DOHH2 (cell line): ENCODE results near the gene CLCN3.

Experiments used
- H3F3A ChIP-seq: fragments of 200-600 bp; sonication (generic), shearing (Covaris generic); 2 replicates; pipeline ENCODE4 v1.6.0; 2016; ENCODE audit warnings: antibody characterized with exemption, mild to moderate bottlenecking; ENCODE audit not compliant: control insufficient read depth, insufficient read depth
- H3K27ac ChIP-seq: fragments of 200-600 bp; sonication (generic); 2 replicates; pipeline ENCODE4 v1.5.1; 2014; ENCODE audit warnings: low read depth, mild to moderate bottlenecking, low read length, moderate library complexity
- H3K27me3 ChIP-seq: fragments of 200-600 bp; sonication (generic); 2 replicates; pipeline ENCODE4 v1.6.1; 2014; ENCODE audit warnings: mild to moderate bottlenecking, low read length, mixed read lengths; ENCODE audit not compliant: control insufficient read depth
- H3K36me3 ChIP-seq: fragments of 200-600 bp; sonication (generic); 2 replicates; pipeline ENCODE4 v1.6.1; 2014; ENCODE audit warnings: mild to moderate bottlenecking, low read length, moderate library complexity, mixed read lengths; ENCODE audit not compliant: control insufficient read depth
- H3K4me1 ChIP-seq: fragments of 200-600 bp; sonication (generic); 2 replicates; pipeline ENCODE4 v1.6.1; 2014; ENCODE audit warnings: mild to moderate bottlenecking, low read length, mixed read lengths; ENCODE audit not compliant: control insufficient read depth
- H3K4me2 ChIP-seq: fragments of 200-600 bp; sonication (generic); 2 replicates; pipeline ENCODE4 v1.6.0; 2014; ENCODE audit warnings: mild to moderate bottlenecking, low read length, moderate library complexity
- H3K4me3 ChIP-seq: fragments of 200-600 bp; sonication (generic); 2 replicates; pipeline ENCODE4 v1.5.1; 2014; ENCODE audit warnings: mild to moderate bottlenecking, low read length, mixed read lengths
- H3K79me2 ChIP-seq: fragments of 200-600 bp; sonication (generic); 2 replicates; pipeline ENCODE4 v1.6.1; 2014; ENCODE audit warnings: mild to moderate bottlenecking, low read length, mixed read lengths; ENCODE audit not compliant: control insufficient read depth
- H3K9me2 ChIP-seq: fragments of 200-600 bp; sonication (generic); replicated peaks from 2 replicates; pipeline ENCODE4 v1.6.1; 2014; ENCODE audit warnings: mild to moderate bottlenecking, low read length, mixed read lengths; ENCODE audit not compliant: control insufficient read depth
- H3K9me3 ChIP-seq: fragments of 200-600 bp; sonication (generic); 2 replicates; pipeline ENCODE4 v1.6.1; 2014; ENCODE audit warnings: antibody characterized with exemption, low read length, mixed read lengths; ENCODE audit not compliant: control insufficient read depth, insufficient read depth
- H4K20me1 ChIP-seq: fragments of 200-600 bp; sonication (generic); 2 replicates; pipeline ENCODE4 v1.6.0; 2014; ENCODE audit warnings: low read depth, mild to moderate bottlenecking, antibody characterized with exemption, low read length, moderate library complexity; ENCODE audit not compliant: control insufficient read depth, insufficient read depth
- EZH2phosphoT487 ChIP-seq: fragments of 200-600 bp; sonication (generic); IDR thresholded peaks from 2 replicates; pipeline ENCODE4 v1.6.1; 2017; ENCODE audit warnings: borderline replicate concordance, mild to moderate bottlenecking, antibody characterized with exemption, low read length, moderate library complexity, mixed read lengths
- TF ChIP-seq, protein P1 (sequence below): fragments of 200-600 bp; sonication (generic); IDR thresholded peaks from one replicate; pipeline ENCODE4 v1.5.1; 2014; ENCODE audit warnings: antibody characterized with exemption, mild to moderate bottlenecking, low read depth, low read length; ENCODE audit not compliant: poor library complexity, severe bottlenecking

CLCN3 gene

DNA sequence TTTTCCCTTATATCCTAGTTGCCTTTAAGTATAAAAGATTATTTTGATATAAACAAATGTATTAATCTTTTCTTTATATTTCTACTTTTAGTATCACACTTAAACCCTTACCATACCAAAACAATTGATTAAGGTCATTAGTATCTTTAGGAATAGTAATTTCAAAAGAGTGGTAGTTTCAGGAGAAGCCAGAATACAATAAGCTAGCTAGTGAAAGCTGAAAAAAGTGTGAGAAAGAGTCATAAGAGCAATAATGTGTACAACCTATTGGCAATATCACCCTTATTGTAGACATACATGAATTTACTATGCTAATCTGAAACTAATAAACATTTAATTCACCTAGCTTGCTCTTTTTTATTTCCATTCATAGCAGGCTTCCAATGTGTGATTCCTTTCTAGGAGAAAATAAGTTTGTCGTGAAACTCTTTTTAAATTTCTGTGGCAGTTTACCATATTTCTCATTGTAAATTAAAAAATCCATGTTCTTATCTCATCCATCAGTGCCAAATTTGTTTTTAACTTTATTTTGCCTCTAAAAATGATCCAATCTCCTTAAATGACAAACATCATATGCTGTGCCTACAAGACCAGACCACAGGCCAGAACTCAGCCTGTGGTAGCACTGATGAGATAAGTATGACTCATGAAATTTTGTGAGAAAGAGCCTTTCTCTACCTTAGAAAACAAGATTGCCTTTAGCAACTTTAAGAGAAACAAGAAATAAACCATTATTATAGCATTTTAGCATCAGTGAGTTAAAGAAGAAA, 16.1 kb upstream of the CLCN3 start:
- no peak overlapping the region for H3K4me2 ChIP-seq

GRCh38 chr4:169604903-169605331, 15.5 kb upstream of the CLCN3 start:
- peaks cover 20% of the 10 kb centered on the region for H3K4me1 ChIP-seq
- no peaks in the 10 kb centered on the region for H3K9me3 ChIP-seq
- H3F3A ChIP-seq, result no peaks in the 10 kb centered on the region
- no peaks in the 10 kb centered on the region for H4K20me1 ChIP-seq
- no peak overlapping the region for H3K27ac ChIP-seq
- peaks cover 11% of the 10 kb centered on the region; the same call in 1 of the 2 replicates for H3K36me3 ChIP-seq
- no peaks in the 10 kb centered on the region for H3K27me3 ChIP-seq
- H3K79me2 ChIP-seq, result peaks cover 28% of the 10 kb centered on the region
- H3K4me2 ChIP-seq, result no peak overlapping the region
- no peak overlapping the region for H3K4me3 ChIP-seq
- TF ChIP-seq EZH2phosphoT487, result no peak
- TF ChIP-seq, protein P1, sequence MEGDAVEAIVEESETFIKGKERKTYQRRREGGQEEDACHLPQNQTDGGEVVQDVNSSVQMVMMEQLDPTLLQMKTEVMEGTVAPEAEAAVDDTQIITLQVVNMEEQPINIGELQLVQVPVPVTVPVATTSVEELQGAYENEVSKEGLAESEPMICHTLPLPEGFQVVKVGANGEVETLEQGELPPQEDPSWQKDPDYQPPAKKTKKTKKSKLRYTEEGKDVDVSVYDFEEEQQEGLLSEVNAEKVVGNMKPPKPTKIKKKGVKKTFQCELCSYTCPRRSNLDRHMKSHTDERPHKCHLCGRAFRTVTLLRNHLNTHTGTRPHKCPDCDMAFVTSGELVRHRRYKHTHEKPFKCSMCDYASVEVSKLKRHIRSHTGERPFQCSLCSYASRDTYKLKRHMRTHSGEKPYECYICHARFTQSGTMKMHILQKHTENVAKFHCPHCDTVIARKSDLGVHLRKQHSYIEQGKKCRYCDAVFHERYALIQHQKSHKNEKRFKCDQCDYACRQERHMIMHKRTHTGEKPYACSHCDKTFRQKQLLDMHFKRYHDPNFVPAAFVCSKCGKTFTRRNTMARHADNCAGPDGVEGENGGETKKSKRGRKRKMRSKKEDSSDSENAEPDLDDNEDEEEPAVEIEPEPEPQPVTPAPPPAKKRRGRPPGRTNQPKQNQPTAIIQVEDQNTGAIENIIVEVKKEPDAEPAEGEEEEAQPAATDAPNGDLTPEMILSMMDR, result no peak
- H3K9me2 ChIP-seq, result no peaks in the 10 kb centered on the region

More for the DNA sequence above, 16.1 kb upstream of the CLCN3 start:
- peaks cover 19% of the 10 kb centered on the region for H3K4me1 ChIP-seq
- no peak overlapping the region for H3K4me3 ChIP-seq
- no peak for TF ChIP-seq EZH2phosphoT487
- TF ChIP-seq, protein P1, result no peak
- peaks cover 11% of the 10 kb centered on the region; the same call in 1 of the 2 replicates for H3K36me3 ChIP-seq
- no peaks in the 10 kb centered on the region for H3K9me2 ChIP-seq
- no peaks in the 10 kb centered on the region for H3K27me3 ChIP-seq
- H3K27ac ChIP-seq, result no peak overlapping the region
- H3K79me2 ChIP-seq, result peaks cover 27% of the 10 kb centered on the region
- no peaks in the 10 kb centered on the region for H3K9me3 ChIP-seq
- no peaks in the 10 kb centered on the region for H4K20me1 ChIP-seq
- H3F3A ChIP-seq, result no peaks in the 10 kb centered on the region

- no peaks in the 10 kb centered on the region for H3K9me2 ChIP-seq
- TF ChIP-seq, protein P1, result no peak
- TF ChIP-seq EZH2phosphoT487, result no peak
- H3K9me3 ChIP-seq, result no peaks in the 10 kb centered on the region
- H3K36me3 ChIP-seq, result peaks cover 6% of the 10 kb centered on the region; the same call in 1 of the 2 replicates
- H3K4me1 ChIP-seq, result peaks cover 34% of the 10 kb centered on the region
- H3F3A ChIP-seq, result peaks cover 11% of the 10 kb centered on the region
- no peak overlapping the region for H3K27ac ChIP-seq
- peak overlapping the region; percentile 99 for H3K4me2 ChIP-seq
- H3K27me3 ChIP-seq, result no peaks in the 10 kb centered on the region
- peak overlapping the region; percentile 98 for H3K4me3 ChIP-seq
- peaks cover 37% of the 10 kb centered on the region for H3K79me2 ChIP-seq
- no peaks in the 10 kb centered on the region for H4K20me1 ChIP-seq
Measured at GRCh38 chr4:169611157-169611556, 9.2 kb upstream of the CLCN3 start.
